ENCODE measurements around the gene KAZN.

The KAZN gene

GRCh38 chr1:14773396-14774025 is 175.0 kb downstream of the KAZN start:
- ATAC-seq: no peak
- no peak for DNase-seq

- no peak for DNase-seq
- no peak for ATAC-seq
These were observed 175.7 kb downstream of the KAZN start for GRCh38 chr1:14774225-14774624.

DNA sequence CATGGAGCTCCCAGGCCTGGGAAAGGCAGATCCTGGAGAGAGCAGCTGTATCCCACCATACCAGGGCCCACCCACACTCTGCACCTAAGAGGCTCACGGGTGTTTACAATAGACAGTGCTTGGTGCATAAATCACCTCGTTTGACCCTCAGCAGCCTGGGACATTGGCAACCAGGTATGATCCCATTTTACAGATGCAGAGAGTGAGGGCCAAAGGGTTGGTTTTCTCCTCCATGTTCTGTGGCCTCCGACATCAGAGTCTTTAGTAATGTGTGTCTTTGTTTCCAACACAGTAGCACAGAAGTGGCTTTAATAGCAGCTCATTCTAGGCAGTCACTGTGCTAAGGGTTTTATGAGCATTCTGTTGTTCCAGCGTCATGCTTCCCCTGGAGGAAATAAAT is 176.5 kb downstream of the KAZN start:
- no peak for ATAC-seq
- no peak for DNase-seq

GRCh38 chr1:14775434-14775833 is 176.9 kb downstream of the KAZN start:
- ATAC-seq: no peak
- DNase-seq: no peak

DNA sequence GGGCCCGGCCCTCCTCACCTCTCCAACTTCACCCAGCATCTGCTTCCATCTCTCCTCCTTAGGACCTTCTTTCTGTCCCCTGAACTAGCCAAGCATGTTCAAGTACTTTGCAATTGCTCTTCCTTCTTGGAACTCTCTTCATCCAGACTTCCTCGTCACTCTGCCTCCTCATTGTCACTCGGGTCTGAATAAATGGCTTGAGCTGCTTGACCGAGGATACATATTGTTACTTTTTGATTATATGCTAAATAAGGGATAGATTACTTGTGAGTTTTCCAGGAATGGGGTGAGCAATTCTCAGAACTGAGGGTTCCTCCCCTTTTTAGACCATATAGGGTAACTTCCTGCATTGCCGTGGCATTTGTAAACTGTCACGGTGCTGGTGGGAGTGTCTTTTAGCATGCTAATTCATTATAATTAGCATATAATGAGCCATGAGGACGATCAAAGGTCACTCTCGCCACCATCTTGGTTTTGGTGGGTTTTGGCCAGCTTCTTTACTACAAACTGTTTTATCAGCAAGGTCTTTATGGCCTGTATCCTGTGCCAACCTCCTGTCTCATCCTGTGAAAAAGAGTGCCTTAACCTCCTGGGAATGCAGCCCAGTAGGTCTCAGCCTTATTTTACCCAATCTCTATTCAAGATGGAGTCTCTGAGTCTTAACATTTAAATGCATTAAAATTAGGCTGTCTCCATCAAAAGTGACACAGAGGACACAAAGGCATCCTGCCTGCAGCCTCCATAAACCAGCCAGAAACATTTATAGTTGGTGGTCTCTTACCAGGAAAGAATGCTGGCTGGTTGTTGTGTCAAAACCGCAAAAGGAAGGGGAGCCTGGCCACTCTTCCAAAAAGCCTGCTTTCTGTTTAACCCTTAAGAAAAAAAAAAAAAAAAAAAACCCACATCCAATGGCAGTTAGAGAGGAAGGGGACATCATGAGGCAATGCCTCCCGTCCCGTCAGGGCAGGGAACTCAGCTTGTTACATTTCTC is 179.3 kb downstream of the KAZN start:
- ATAC-seq (no peak), DNase-seq (no peak)

GRCh38 chr1:14778541-14778897 is 180.0 kb downstream of the KAZN start:
- no peak for ATAC-seq
- no peak for DNase-seq

DNA sequence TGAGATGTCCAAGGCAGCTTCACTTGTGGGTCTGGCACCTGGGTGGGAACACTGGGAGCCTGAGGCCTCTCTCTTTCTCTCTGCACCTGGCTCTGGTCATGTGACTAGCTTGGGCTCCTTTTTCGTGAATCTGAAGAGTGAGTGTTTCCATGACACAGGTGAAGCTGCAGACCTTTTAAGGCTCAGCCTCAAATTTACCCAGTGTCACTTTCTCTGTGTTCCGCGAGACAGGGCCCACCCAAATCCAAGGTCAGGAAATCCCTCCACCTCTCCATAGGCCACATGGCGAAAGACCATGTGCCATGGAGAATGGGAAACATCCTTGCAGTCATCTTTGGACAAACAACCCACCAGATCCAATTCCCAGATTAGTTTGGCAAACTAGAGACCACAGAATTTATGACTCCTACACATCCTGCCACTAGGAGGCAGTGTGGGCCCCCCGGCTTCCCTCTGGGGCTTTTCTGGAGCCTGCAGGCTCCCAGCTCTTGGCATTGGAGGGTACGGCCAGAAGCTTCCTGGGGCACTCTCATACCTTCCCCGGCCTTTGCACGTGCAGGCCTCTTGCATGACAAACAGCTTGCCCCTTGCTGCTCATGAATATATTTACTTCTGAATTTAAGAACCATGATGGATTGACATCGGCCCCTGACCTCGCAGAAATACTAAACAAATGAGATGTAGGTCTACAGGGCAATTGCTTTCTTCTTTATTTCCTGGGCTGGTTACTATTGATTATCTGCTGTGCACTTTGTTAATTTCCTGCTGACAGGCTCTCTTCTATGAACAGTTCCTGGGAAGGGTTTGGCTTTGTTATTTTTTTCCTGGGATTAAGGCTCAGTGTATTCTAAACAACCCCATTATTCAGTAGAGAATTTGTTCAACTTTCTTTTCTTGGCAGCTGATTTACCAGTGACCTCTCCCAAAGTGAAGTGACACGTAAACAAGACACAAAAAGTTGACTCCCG is 180.7 kb downstream of the KAZN start:
- DNase-seq: peak; percentile 51

GRCh38 chr1:14780271-14780670 is 181.8 kb downstream of the KAZN start:
- no peak for DNase-seq
- ATAC-seq: no peak

More for the DNA sequence above, 180.7 kb downstream of the KAZN start:
- ATAC-seq: no peak

- DNase-seq (no peak), ATAC-seq (no peak)
These were observed 183.3 kb downstream of the KAZN start for GRCh38 chr1:14781811-14782210.

GRCh38 chr1:14782741-14783591 is 184.5 kb downstream of the KAZN start:
- ATAC-seq: no peak

DNA sequence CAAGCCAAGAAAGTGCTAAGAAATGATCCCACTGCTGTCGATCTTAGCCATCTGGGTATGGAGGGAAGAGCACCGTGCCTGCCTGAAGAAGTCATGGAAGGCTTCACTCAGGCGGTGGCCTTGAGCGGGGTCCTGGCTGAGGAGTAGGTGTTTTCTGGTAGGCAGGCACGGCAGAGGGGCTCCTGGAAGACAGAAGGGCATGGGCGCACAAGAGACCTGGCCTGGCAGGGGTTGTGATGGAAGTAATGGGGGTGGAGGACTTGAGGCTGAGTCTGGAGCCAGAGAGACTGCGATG is 185.1 kb downstream of the KAZN start:
- DNase-seq: no peak

More at GRCh38 chr1:14782741-14783591, 184.5 kb downstream of the KAZN start:
- no peak for DNase-seq

DNA sequence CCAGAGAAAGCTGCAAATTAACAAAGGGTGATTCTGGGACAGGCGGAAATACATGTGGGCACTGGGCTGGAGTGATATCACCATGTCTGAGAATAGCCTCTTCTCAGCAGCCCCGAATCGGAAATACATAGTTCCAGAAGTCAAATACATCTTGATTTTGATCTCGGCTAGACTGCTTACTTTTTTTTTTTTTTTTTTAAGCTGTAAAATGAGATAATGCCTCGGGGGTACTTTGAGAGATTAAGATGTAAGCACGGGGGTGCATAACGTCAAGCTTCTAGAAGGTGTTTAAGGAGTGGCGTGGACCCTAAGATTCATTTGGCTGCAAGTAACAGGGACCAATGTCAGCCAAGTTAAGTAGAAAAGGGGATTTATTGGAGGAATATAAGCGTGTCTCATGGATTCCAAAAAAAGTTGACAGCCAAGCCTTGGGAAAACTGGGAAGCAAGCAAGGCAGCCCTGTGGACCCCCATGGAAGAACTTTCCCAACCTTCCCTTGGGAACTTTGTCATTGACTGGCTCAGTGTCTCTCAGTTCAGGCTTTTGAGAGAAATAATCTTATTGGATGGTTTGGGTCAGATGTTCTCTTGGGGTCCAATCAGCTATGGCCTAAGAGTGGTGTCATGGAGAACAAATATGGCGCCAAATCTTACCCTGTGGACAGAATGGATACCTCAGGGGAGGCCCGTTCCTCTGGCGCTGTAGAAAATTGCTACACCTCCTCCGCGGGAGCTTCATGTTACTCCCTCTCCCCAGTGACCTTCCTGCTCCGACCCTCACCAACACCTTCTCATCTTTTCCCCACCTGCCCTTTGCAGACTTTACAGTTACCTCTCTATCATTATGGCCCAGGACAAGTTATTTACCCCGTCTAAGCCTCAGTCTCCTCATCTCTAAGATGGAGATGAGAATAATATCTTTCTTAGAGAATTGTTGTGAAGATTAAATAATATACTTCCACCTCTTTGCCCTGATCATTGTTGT is 186.6 kb downstream of the KAZN start:
- no peak for ATAC-seq
- no peak for DNase-seq

More for the DNA sequence above, 185.1 kb downstream of the KAZN start:
- ATAC-seq: no peak

DNA sequence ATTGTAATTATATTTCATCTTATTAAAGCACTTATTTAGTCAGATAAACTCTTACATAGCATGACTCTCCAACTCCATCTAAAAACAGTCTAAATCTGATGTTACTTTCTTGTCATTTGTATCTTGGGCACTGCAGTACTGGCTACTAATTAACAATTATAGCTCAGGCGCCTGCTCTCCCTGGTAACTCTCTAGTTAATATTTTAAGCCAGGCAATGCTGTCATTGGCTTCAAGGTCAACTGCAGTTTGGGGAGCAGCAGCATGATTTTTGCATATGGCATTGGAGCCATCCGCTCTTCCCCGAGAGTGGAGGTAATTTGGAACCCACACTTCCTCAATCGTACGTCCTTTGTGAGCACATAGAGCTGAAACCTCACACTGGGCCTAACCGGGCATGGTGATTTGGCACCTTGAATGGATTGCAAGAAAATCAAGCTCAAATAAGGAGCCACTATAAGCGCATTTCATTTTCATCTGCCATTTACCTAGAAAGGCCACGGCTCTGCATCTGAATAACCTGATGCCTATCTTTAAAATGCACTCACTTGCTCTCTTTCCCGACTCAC is 187.7 kb downstream of the KAZN start:
- no peak for DNase-seq

DNA sequence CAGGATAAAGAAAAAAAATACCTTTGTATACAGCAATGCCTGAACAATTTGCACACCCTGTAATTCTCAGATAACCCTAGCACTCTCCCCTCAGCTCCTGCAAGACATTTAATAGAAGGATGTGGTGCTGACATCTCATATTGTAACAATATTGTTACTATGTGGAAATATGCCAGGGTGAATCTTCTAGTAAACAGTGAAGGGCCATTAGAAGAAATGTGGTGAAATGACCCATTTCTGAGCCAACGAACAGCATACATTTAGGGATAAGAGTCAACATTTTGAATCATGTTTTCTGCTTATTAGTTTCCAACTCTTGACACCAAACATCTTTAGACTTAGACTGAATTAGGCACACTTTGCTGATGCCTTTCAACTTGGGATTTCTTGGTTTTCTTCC is 188.2 kb downstream of the KAZN start:
- DNase-seq (no peak), ATAC-seq (no peak)

More for the DNA sequence above, 187.7 kb downstream of the KAZN start:
- ATAC-seq: no peak

DNA sequence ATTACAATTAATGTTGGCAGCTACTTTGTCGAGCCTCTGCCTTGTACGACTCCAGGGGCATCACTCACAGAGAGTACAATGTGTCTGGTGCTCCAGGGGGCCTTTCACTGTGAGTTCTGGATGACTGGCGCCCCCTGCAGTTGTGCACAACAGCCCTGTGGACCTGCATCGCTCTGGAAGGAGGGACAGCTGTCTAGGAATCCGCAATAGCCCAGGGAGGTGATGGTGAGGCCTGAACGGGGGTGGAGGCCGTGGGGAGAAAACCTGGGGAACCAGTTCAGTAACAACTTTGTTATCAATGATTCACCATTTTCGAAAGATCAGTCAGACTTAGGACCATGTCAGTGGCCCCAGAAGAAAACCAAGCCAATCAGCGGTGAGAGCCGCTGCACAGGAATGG is 189.1 kb downstream of the KAZN start:
- DNase-seq: no peak
- ATAC-seq: no peak

GRCh38 chr1:14788080-14788479 is 189.6 kb downstream of the KAZN start:
- DNase-seq: no peak
- no peak for ATAC-seq

GRCh38 chr1:14790982-14791381 is 192.5 kb downstream of the KAZN start:
- no peak for DNase-seq
- ATAC-seq: no peak

GRCh38 chr1:14791654-14792053 is 193.2 kb downstream of the KAZN start:
- ATAC-seq (no peak), DNase-seq (no peak)

DNA sequence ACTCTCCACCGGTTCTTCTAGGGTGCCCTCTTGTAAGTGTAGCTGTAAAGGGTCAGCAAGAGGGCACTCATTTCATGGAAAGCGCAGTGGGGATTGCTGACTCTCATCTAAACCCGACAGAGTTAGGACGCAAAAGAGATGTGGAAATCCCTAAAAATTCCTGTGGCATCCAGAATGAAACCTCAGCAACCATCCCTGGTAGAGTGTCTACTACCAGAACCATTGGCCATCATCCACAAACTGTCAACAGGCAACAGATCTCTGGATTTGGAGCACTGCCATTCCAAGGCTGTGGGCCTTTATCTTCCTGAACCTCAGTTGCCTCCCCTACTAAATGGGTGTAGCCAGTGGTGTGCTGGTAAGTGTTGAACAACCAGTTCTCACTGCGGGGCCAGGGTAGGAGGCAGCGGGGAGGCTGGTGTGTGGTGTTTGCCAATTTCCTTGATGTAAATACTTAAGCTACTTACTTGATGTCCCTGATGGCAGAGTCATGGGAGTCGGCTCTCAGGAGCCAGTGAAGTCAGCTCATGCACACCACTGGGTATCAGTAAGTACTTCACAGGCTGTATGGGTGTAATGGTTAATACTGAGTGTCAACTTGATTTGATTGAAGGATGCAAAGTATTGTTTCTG is 195.8 kb downstream of the KAZN start:
- no peak for DNase-seq
- no peak for ATAC-seq
